GM21526 (cell line): ENCODE data around the gene CASKIN2.
"Not testable (repeated sequence)": the region's sequence is repeated elsewhere in the genome, so short reads cannot be mapped to it uniquely, and the experiment has no call there.

Experiments used
- ATAC-seq: cut with Tn5 transposase; IDR thresholded peaks from one replicate; pipeline ENCODE4 v1.9.1; 2021; ENCODE audit warnings: moderate library complexity; ENCODE audit not compliant: unreplicated experiment, low FRiP score

The CASKIN2 gene

GRCh38 chr17:75491680-75492079 lies 23.7 kb downstream of the CASKIN2 start:
- ATAC-seq = no peak

DNA sequence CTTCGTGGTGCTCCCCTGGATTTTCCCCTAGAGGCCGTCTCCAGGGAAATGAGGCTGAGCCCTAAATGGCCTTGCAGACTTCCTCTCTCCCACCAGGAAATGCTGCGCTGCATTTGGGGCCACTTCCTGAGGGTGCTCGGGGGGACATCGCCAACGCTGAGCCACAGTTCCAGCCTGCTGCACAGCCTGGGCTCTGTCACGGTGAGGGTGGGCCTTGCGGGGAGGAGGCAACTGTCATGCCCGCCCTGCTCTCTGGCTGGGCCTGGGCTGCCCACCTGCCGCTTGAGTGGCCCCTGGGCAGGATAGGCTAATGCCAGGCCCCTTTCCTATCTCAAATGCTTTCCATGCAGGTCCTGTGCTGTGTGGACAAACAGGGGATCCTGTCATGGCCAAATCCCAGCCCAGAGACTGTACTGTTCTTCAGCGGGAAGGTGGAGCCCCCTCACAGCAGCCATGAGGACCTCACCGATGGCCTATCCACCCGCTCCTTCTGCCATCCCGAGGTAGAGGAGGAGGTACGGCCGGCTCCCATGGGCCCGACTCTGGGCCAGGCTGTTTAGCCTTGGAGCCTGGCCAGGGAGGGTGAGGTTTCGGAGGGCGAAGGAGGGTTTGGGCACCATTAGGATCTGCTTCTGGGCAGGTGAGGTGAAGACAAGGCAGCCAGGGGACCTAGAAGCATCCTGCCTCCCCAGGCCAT lies 24.2 kb downstream of the CASKIN2 start:
- no peak for ATAC-seq

DNA sequence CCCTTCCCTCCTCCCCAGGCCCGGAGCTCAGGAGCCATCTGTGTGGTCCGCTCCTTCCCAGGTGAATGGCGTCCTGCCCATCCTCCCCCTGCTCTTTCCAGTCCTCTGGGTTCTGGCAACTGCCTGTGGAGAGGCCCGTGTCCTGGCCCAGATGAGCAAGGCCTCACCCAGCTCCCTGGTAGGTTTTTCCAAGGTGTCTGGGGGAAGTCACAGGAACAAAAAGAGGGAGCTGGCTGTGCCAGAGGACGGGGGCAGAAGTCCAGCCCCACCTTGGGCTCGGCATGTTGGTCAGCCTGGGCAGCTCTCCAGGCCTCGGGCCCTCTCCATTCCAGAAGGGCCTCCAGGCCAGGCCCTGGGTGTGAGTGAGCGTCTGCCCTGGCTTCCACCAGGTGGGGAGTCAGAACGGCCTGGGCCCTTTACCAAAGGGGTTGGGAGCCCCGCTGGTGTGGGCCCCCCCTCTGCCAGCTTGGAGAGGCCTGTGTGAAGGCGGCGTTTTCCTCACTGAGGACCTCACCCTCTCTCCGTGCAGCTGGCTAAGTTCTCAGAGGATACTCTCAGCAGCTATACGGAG lies 25.1 kb downstream of the CASKIN2 start:
- ATAC-seq = no peak

GRCh38 chr17:75489511-75489955 lies 25.8 kb downstream of the CASKIN2 start:
- ATAC-seq = no peak

GRCh38 chr17:75488693-75489510 lies 26.4 kb downstream of the CASKIN2 start:
- no peak for ATAC-seq

- ATAC-seq = no peak
Observed at GRCh38 chr17:75487351-75488070, 27.8 kb downstream of the CASKIN2 start.

GRCh38 chr17:75486951-75487350 lies 28.4 kb downstream of the CASKIN2 start:
- ATAC-seq = no peak

DNA sequence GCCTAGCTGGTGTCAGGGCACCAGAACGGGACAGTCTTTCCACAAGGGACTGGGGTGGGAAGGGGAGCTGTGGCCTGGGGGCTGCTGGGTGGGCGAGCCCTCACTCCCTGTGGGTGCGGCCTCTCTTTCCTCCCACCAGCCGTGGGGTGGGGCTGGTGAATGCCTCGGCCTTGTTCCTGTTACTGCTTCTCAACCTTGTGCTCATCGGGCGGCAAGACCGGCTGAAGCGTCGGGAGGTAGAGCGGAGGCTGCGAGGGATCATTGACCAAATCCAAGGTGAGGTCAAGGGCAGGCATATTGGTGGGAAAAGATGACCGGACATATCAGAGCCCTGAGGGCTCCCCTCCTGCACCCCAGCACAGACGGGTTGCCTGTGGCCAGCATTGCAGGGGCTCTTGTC lies 29.2 kb downstream of the CASKIN2 start:
- no peak for ATAC-seq

DNA sequence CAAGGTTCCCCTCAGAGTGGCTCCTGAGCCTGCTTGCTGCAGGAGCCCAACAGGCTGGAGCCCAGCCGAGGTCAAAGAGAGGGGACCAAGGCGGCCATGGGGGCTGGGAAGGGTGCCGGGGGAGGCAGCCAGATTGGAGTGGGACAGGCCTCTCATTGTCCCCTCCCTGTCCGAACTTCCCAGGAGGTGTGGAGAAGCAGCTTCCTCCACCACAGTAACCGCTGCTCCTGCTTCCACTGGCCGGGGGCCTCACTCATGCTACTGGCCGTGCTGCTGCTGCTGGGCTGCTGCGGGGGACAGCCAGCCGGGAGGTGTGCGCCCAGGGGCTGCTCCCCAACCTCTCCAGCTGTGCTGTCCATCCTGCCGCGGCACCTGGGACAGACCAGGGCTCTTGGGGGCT lies 29.6 kb downstream of the CASKIN2 start:
- ATAC-seq = no peak

DNA sequence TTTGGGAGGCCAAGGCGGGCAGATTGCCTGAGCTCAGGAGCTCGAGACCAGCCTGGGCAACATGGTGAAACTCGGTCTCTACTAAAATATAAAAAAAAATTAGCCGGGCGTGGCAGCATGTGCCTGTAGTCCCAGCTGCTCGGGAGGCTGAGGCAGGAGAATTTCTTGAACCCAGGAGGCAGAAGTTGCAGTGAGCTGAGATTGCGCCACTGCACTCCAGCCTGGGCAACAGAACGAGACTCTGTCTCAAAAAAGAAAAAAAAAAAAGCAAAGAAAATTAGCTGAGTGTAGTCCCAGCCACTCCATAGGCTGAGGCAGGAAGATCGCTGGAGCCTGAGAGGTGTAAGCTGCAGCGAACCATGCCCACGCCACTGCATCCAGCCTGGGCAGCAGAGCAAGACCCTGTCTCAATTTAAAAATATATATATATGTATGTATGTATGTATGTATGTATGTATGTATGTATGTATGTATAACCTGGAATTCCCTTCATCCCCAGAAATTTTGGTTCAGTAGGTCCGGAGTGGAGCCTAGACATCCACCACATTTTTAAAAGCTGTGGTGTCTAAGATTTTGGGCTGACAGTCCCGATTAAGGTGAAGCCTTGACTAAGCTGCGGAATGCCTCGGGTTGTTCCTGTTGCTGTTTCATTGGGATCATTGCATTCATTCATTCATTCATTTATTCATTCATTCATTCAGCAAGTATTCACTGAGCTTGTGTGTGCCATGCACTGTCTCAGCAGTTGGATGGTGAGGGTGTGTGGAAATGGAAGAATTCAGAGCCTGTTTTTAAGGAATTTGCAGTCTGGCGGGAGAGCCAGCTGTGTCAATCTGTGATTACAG lies 33.0 kb downstream of the CASKIN2 start:
- no peak for ATAC-seq

DNA sequence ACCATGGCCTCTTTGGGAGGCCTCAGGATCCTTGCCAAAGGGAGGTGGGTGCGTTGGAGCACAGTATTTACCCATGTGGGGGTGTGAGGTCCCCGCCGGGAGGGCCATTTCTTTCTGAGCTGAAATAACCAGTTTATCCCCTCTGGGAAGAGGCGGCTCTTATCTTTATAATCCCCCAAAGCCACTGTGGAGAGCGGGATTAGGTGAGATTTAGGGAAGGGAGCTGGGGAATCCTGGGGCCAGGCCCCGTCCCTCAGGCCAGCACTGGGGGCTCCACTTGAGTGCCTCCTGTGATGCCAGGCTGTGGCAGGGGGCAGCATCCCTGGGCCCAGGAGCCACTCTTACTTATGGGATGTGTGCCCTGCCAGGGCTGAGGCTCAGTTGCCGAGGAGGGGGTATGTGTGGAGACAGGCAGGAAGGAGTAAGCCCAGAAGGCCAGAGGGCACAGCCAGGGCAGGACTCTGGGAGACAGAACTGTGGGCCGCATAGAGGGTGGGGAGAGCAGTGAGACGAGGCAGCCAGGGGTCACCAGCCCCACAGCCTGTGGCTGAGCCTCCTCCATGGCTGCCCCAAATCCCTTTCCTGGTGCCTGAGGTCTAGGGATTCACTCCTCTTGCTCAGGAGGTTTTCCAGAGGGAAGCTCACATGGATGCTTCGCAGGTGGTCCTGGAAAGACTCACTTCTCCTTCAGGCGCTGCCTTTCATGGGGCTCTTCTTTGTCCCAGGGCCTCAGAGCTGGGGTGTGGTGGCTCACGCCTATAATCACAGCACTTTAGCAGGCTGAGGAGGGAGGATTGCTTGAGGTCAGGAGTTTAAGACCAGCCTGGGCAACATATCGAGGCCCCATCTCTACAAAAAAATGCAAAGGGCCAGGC lies 33.9 kb downstream of the CASKIN2 start:
- ATAC-seq = no peak

GRCh38 chr17:75480281-75480680 lies 35.1 kb downstream of the CASKIN2 start:
- no peak for ATAC-seq

DNA sequence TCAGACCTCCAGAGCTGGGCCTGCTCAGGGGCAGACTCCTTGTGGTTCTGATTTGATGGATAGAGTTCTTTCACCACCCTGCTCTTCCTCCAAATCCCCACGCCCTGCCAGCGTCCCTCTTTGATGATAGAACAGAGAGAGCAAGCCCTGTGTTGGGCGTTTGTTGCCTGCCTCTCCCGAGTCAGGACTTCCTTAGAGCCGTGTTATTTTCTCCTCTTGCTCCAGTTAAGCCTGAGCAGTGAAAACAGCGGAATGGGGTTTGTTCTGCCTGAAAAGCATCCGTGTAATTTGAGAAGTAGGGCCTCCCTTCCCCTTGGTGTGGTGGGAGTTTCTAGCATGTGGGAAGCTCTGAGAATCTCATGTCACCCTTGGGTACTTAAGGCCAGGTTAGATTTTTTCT lies 36.8 kb downstream of the CASKIN2 start:
- ATAC-seq = no peak

- ATAC-seq = not testable (repeated sequence)
Observed at GRCh38 chr17:75477490-75477862, 37.9 kb downstream of the CASKIN2 start.

DNA sequence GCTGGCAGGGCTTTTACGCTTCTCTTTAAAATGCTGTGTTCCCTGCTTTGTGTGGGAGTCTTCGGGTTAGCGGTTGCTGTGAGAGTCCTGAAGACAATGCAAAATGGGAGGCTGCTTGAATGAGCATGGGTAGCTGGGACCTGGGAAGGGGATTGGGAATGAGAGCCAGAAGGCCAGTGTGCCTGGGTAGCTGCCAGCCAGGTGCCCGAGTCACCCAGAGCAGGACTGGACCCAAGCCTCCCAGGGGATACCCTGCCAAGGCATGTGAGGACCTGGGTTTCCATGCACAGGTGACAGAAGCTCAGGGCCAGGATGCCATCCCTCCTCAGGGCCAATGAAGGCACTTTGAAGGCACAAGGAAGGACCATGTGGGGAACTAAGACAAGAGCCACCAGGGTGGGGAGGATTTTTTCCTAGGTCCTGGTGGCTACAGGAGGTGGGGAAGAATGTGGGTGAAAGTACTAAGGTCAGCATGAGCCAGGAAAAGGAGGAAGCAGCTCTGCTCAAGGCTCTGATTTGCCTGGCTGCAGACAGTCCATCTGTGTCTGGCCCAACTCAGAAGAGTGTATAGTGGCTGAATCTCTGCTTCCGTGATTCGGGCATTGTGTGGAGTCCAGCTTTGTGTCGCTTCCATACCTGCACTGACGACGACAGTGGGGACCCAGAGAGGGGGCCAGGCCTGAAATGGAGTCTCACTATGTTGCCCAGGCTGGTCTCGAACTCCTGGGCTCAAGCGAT lies 38.4 kb downstream of the CASKIN2 start:
- no peak for ATAC-seq

DNA sequence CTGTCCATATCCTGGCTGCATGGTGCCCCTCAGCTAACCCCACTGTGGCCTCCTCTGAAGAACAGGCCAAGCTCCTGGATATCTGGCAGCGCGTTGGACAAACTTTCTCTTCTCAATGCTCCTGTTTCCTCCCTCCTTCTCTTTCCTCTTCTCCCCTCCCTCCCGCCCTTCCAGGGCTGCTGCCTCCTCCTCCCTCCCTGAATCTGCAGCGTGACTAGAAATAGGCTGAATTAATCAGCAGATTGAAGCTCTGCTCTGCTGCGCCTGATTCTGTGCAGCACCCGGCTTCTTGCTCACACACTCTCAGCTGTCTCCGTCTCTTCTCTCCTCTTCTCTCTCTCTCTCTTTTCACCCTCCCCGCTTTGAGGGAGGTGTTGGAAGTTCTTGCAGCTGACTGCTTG lies 39.1 kb downstream of the CASKIN2 start:
- no peak for ATAC-seq

- no peak for ATAC-seq
Observed at GRCh38 chr17:75475851-75476250, 39.5 kb downstream of the CASKIN2 start.

DNA sequence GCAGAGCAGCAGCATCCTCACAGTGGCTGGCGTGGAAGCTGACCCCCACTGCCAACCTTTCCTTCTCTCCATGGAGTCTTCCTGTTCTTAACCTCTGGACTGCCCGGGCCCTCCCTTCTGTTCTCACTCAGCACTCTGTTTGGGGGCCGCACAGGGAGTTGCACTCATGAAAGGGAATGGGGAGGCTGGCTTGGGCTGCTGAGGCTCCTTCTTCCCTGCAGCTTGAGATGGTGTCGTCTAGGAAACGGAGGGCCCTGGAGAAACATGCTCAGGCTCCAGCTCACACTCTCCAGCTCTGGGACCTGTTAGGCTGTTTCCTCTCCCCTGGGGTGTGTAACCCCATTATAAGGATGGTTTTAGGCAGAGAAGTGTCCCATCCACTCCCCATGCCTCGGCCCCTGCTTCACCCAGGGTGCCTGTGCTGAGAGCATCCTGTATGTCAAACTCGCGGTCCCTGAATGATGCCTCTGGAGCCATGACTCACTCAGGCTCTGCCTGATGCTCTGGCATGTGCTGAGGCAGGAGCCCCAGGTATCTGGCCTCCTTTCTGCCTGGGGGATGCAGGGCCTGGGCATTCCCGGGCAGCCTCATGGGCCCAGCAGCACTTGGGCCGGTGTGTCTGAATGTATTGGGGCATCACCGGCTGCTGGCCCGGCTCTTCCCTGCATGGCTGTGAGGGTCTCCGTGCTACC lies 40.0 kb downstream of the CASKIN2 start:
- ATAC-seq = no peak
